ENCODE data around the gene GARIN3. TPM values are rescaled to one million over a fixed set of nuclear protein-coding genes. Genes with fewer than 3 reads are reported as not detected.

Gene GARIN3
- total RNA-seq, 1 experiment from 2014 or later = not detected

DNA sequence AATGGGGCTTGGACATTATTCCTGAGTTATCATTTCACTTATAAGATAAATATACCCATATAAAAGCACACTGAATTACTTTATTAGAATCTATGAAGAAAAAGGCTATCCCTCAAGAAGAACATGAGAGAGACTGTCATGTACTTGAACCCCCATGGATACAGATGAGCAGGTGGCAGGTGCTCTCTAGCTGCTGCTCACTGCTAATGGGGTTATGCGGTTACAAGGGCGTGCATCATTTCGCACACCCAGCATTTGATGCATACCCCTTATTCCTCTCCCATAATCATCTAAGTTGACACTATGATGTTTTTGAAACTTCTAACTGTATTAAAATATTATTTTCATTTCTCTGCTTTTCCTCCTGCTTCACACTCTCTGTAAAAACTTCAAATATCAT, 31.0 kb upstream of the GARIN3 start:
- no peak overlapping the region for H3K4me3 ChIP-seq (ENCODE audit: low read depth in 2 of 2, low read length in 2 of 2)
- ChIA-PET POLR2A (no interaction called here), CTCF (no interaction called here)
- DNase-seq (ENCODE audit: low read depth, low spot score) (no peak), ATAC-seq (no peak)
- no peaks in the 10 kb centered on the region for H3K36me3 ChIP-seq (ENCODE audit: control insufficient read depth, insufficient read depth, low read length)
- H3K27ac ChIP-seq (ENCODE audit: low read length) = no peak overlapping the region
- H3K4me1 ChIP-seq (ENCODE audit: control insufficient read depth, insufficient read depth, low read length) = no peaks in the 10 kb centered on the region
- in situ Hi-C loops (cut with HindIII; ENCODE audit: low pct_unique_long_range_greater_than_20kb, low sequenced_read_pairs) = no loop called here
- no peaks in the 10 kb centered on the region for H3K9me3 ChIP-seq (ENCODE audit: control insufficient read depth, insufficient read depth, low read depth, low read length)
- BruUV-seq (replicated peaks) = no TSS peak
- intact Hi-C loops (cut with micrococcal nuclease; ENCODE audit: unreplicated experiment) = no loop called here
- peaks cover 6% of the 10 kb centered on the region for H3K27me3 ChIP-seq (ENCODE audit: control insufficient read depth, insufficient read depth, low read length)
- TF ChIP-seq TCF7L2 (IDR thresholded peaks at IDR 0.05; ENCODE audit: low read depth, low read length) (no peak), POLR2AphosphoS5 (IDR thresholded peaks at IDR 0.05; ENCODE audit: low read depth, low read length) (no peak), SIN3A (IDR thresholded peaks at IDR 0.05; ENCODE audit: borderline replicate concordance, insufficient read depth, low read depth, low read length) (no peak)
- TF ChIP-seq, protein P1, sequence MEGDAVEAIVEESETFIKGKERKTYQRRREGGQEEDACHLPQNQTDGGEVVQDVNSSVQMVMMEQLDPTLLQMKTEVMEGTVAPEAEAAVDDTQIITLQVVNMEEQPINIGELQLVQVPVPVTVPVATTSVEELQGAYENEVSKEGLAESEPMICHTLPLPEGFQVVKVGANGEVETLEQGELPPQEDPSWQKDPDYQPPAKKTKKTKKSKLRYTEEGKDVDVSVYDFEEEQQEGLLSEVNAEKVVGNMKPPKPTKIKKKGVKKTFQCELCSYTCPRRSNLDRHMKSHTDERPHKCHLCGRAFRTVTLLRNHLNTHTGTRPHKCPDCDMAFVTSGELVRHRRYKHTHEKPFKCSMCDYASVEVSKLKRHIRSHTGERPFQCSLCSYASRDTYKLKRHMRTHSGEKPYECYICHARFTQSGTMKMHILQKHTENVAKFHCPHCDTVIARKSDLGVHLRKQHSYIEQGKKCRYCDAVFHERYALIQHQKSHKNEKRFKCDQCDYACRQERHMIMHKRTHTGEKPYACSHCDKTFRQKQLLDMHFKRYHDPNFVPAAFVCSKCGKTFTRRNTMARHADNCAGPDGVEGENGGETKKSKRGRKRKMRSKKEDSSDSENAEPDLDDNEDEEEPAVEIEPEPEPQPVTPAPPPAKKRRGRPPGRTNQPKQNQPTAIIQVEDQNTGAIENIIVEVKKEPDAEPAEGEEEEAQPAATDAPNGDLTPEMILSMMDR (IDR thresholded peaks at IDR 0.05) = no peak
- TF ChIP-seq, protein P2, sequence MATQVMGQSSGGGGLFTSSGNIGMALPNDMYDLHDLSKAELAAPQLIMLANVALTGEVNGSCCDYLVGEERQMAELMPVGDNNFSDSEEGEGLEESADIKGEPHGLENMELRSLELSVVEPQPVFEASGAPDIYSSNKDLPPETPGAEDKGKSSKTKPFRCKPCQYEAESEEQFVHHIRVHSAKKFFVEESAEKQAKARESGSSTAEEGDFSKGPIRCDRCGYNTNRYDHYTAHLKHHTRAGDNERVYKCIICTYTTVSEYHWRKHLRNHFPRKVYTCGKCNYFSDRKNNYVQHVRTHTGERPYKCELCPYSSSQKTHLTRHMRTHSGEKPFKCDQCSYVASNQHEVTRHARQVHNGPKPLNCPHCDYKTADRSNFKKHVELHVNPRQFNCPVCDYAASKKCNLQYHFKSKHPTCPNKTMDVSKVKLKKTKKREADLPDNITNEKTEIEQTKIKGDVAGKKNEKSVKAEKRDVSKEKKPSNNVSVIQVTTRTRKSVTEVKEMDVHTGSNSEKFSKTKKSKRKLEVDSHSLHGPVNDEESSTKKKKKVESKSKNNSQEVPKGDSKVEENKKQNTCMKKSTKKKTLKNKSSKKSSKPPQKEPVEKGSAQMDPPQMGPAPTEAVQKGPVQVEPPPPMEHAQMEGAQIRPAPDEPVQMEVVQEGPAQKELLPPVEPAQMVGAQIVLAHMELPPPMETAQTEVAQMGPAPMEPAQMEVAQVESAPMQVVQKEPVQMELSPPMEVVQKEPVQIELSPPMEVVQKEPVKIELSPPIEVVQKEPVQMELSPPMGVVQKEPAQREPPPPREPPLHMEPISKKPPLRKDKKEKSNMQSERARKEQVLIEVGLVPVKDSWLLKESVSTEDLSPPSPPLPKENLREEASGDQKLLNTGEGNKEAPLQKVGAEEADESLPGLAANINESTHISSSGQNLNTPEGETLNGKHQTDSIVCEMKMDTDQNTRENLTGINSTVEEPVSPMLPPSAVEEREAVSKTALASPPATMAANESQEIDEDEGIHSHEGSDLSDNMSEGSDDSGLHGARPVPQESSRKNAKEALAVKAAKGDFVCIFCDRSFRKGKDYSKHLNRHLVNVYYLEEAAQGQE (IDR thresholded peaks at IDR 0.05; ENCODE audit: insufficient read depth in 1 of 2, low read depth in 2 of 2, low read length in 1 of 2) = no peak

DNA sequence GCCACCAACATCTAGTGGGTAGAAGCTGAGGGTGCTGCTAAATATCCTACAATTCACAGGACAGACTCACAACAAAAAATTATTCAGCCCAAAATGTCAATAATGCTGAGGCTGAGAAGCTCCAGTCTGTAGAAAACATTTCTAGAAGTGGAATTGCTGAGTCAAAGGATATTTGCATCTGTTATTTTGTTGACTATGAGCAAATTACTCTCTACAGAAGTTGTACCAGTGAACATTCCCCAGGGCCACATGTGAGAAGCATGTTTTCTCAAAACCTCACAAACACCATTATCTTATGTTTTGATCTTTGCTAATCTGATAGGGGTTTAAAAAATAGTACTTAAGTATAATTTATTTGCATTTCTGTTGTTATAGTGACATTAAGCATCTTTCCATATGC, 30.0 kb upstream of the GARIN3 start:
- H3K4me1 ChIP-seq (ENCODE audit: control insufficient read depth, insufficient read depth, low read length) = no peaks in the 10 kb centered on the region
- H3K9me3 ChIP-seq (ENCODE audit: control insufficient read depth, insufficient read depth, low read depth, low read length) = no peaks in the 10 kb centered on the region
- H3K27ac ChIP-seq (ENCODE audit: low read length) = no peak overlapping the region
- no TSS peak for BruUV-seq (replicated peaks)
- H3K4me3 ChIP-seq (ENCODE audit: low read depth in 2 of 2, low read length in 2 of 2) = no peak overlapping the region
- ATAC-seq (no peak), DNase-seq (ENCODE audit: low read depth, low spot score) (no peak)
- POLR2A ChIA-PET = no interaction called here
- CTCF ChIA-PET = no interaction called here
- intact Hi-C loops (cut with micrococcal nuclease; ENCODE audit: unreplicated experiment) = no loop called here
- H3K36me3 ChIP-seq (ENCODE audit: control insufficient read depth, insufficient read depth, low read length) = no peaks in the 10 kb centered on the region
- in situ Hi-C loops (cut with HindIII; ENCODE audit: low pct_unique_long_range_greater_than_20kb, low sequenced_read_pairs) = no loop called here
- peaks cover 6% of the 10 kb centered on the region for H3K27me3 ChIP-seq (ENCODE audit: control insufficient read depth, insufficient read depth, low read length)
- TF ChIP-seq TCF7L2 (IDR thresholded peaks at IDR 0.05; ENCODE audit: low read depth, low read length) (no peak), SIN3A (IDR thresholded peaks at IDR 0.05; ENCODE audit: borderline replicate concordance, insufficient read depth, low read depth, low read length) (no peak), POLR2AphosphoS5 (IDR thresholded peaks at IDR 0.05; ENCODE audit: low read depth, low read length) (no peak)
- TF ChIP-seq, protein P2 (IDR thresholded peaks at IDR 0.05; ENCODE audit: insufficient read depth in 1 of 2, low read depth in 2 of 2, low read length in 1 of 2) = no peak
